Panc1 (cell line): Measurements from ENCODE around the gene BRME1.

ENCODE experiments used
- CTCF ChIP-seq: fragments of 450-650 bp; IDR thresholded peaks from 2 replicates; pipeline ENCODE4 v1.5.1; 2017; ENCODE audit warnings: mild to moderate bottlenecking
- POLR2AphosphoS5 ChIP-seq: IDR thresholded peaks from 2 replicates; pipeline ENCODE4 v1.6.1; 2012; ENCODE audit warnings: mild to moderate bottlenecking, low read depth, low read length, moderate library complexity
- TCF7L2 ChIP-seq: IDR thresholded peaks from 2 replicates; pipeline ENCODE4 v1.6.1; 2011; ENCODE audit warnings: mild to moderate bottlenecking, low read depth, low read length, inconsistent platforms

DNA sequence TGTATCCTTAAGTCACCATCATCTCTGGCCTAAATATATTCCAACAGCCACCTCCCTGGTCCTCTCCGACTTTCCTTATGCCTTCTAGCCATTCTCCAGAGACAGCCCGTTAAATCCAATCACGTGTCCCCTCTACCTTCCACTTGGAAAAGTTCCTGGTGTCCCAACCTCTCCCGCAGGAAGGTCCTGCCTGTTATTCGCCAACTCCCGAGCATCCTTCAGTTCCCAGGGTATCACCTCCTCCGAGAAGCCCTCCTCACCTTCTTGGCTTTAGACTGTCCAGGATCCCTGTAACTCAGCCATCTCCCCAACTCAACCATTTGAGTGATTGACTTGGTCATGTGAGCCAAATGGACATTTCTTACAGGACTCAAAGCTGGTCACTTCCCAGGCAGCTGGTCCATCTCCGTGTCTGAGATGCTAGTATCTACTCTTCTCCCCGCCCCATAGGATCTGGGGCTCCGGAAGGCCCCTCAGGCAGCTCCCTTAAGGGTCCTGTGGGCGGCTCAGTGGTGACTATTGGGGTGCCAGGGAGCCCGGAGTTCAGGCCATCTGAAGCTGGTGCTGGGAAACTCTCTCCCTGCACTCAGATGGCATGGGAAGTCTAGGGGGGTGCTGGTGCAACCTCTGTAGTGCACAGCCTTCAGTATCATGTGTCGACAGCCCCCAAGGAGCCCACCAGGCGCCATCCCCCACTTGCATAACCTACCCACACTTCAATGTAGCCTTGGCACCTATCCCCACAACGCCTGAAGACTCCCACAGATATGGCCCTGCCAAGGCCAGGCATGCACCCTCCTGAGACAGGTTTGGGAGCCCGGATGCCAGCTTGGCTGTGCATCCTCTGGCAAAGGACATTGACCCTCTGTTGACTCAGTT lies 56.9 kb downstream of the BRME1 start:
- TF ChIP-seq CTCF = no peak
- no peak for TF ChIP-seq TCF7L2
- TF ChIP-seq POLR2AphosphoS5 = no peak
